H9 (cell line): ENCODE data around the gene NUPR1. TPM values are rescaled to one million over a fixed set of nuclear protein-coding genes. Genes with fewer than 3 reads are reported as not detected.

ENCODE experiments used
- DNase-seq: peaks from one replicate; pipeline ENCODE4 v3.0.0-alpha.2; 2017
- H2AFZ ChIP-seq: one replicate; pipeline ENCODE4 v1.6.1; 2013; ENCODE audit warnings: mild to moderate bottlenecking, low read length, control low read depth, moderate library complexity
- H2AK5ac ChIP-seq: 2 replicates; pipeline ENCODE4 v1.6.1; 2013; ENCODE audit warnings: low read length, control low read depth, mixed read lengths; ENCODE audit not compliant: insufficient read length
- H2BK120ac ChIP-seq: one replicate; pipeline ENCODE4 v1.6.1; 2013; ENCODE audit warnings: low read depth, mild to moderate bottlenecking, low read length, control low read depth, inconsistent platforms; ENCODE audit not compliant: poor library complexity, severe bottlenecking
- H2BK12ac ChIP-seq: 2 replicates; pipeline ENCODE4 v1.6.1; 2013; ENCODE audit warnings: low read length, control low read depth, mixed read lengths, low read depth; ENCODE audit not compliant: insufficient read length
- H2BK15ac ChIP-seq: 2 replicates; pipeline ENCODE4 v1.6.1; 2013; ENCODE audit warnings: low read depth, low read length, control low read depth
- H2BK20ac ChIP-seq: one replicate; pipeline ENCODE4 v1.6.1; 2013; ENCODE audit warnings: low read depth, mild to moderate bottlenecking, low read length, control low read depth, inconsistent platforms; ENCODE audit not compliant: poor library complexity, severe bottlenecking
- H2BK5ac ChIP-seq: 2 replicates; pipeline ENCODE4 v1.6.1; 2013; ENCODE audit warnings: low read length, control low read depth, mixed read lengths; ENCODE audit not compliant: insufficient read length
- H3K14ac ChIP-seq: 2 replicates; pipeline ENCODE4 v1.6.1; 2013; ENCODE audit warnings: low read length, control low read depth; ENCODE audit not compliant: insufficient read depth
- H3K18ac ChIP-seq: 2 replicates; pipeline ENCODE4 v1.6.1; 2013; ENCODE audit warnings: low read depth, mild to moderate bottlenecking, mixed read lengths, low read length, control low read depth; ENCODE audit not compliant: insufficient read length
- H3K23ac ChIP-seq: 2 replicates; pipeline ENCODE4 v1.6.1; 2013; ENCODE audit warnings: low read length, control low read depth, mixed read lengths, low read depth; ENCODE audit not compliant: insufficient read length
- H3K23me2 ChIP-seq: 2 replicates; pipeline ENCODE4 v1.6.1; 2013; ENCODE audit warnings: low read depth, mild to moderate bottlenecking, mixed read lengths, low read length, control low read depth; ENCODE audit not compliant: insufficient read length, poor library complexity, severe bottlenecking
- H3K27ac ChIP-seq: 2 replicates; pipeline ENCODE4 v1.5.1; 2013; ENCODE audit warnings: low read length, control low read depth, mixed read lengths, low read depth; ENCODE audit not compliant: insufficient read length
- H3K27me3 ChIP-seq: 2 replicates; pipeline ENCODE4 v1.6.1; 2013; ENCODE audit warnings: low read length, control low read depth, inconsistent platforms; ENCODE audit not compliant: insufficient read depth
- H3K4ac ChIP-seq: 2 replicates; pipeline ENCODE4 v1.6.1; 2013; ENCODE audit warnings: low read depth, mild to moderate bottlenecking, control low read depth, inconsistent platforms, low read length, moderate library complexity
- H3K4me1 ChIP-seq: 2 replicates; pipeline ENCODE4 v1.6.1; 2013; ENCODE audit warnings: low read length, control low read depth, inconsistent platforms; ENCODE audit not compliant: insufficient read depth
- H3K4me2 ChIP-seq: 2 replicates; pipeline ENCODE4 v1.6.1; 2013; ENCODE audit warnings: low read length, control low read depth, mixed read lengths; ENCODE audit not compliant: insufficient read length, insufficient read depth
- H3K56ac ChIP-seq: 2 replicates; pipeline ENCODE4 v1.6.1; 2013; ENCODE audit warnings: low read depth, mild to moderate bottlenecking, mixed read lengths, low read length, control low read depth; ENCODE audit not compliant: insufficient read length
- H3K79me1 ChIP-seq: 2 replicates; pipeline ENCODE4 v1.6.1; 2013; ENCODE audit warnings: low read depth, mild to moderate bottlenecking, moderate library complexity, low read length, control low read depth, inconsistent platforms; ENCODE audit not compliant: insufficient read depth, poor library complexity, severe bottlenecking
- H3K79me2 ChIP-seq: 2 replicates; pipeline ENCODE4 v1.6.1; 2013; ENCODE audit warnings: low read length, control low read depth, inconsistent platforms; ENCODE audit not compliant: insufficient read depth
- H3K9ac ChIP-seq: 2 replicates; pipeline ENCODE4 v1.6.1; 2013; ENCODE audit warnings: low read length, control low read depth, mixed read lengths; ENCODE audit not compliant: insufficient read length; ENCODE audit errors: extremely low read depth
- H3K9me3 ChIP-seq: one replicate; pipeline ENCODE4 v1.6.1; 2013; ENCODE audit warnings: low read depth, low read length, inconsistent platforms; ENCODE audit not compliant: control insufficient read depth
- H3T11ph ChIP-seq: one replicate; pipeline ENCODE4 v1.6.1; 2013; ENCODE audit warnings: mild to moderate bottlenecking, low read length, control low read depth, inconsistent platforms
- H4K20me1 ChIP-seq: one replicate; pipeline ENCODE4 v1.6.1; 2013; ENCODE audit not compliant: control insufficient read depth, insufficient read length, insufficient read depth
- H4K5ac ChIP-seq: 2 replicates; pipeline ENCODE4 v1.6.1; 2013; ENCODE audit warnings: low read depth, mild to moderate bottlenecking, mixed read lengths, low read length, control low read depth; ENCODE audit not compliant: insufficient read length
- H4K8ac ChIP-seq: replicated peaks from 2 replicates; pipeline ENCODE4 v1.6.1; 2013; ENCODE audit warnings: low read length, control low read depth, mixed read lengths, low read depth; ENCODE audit not compliant: insufficient read length
- H4K91ac ChIP-seq: 2 replicates; pipeline ENCODE4 v1.6.1; 2013; ENCODE audit warnings: low read depth, mild to moderate bottlenecking, moderate library complexity, mixed read lengths, low read length, control low read depth; ENCODE audit not compliant: insufficient read length
- H3K27ac Mint-ChIP-seq, 3 experiments: 2 replicates in 2 of 3; 3 replicates in 1 of 3; pipeline ENCODE4 v1.8.0; 2020 to 2021; ENCODE audit warnings: mixed read lengths in 3 of 3, mild to moderate bottlenecking in 1 of 3, moderate library complexity in 1 of 3
- H3K27me3 Mint-ChIP-seq: 2 replicates; pipeline ENCODE4 v1.8.0; 2021; ENCODE audit warnings: low read depth, mild to moderate bottlenecking, moderate library complexity, mixed read lengths
- H3K36me3 Mint-ChIP-seq, 3 experiments: 2 replicates in 2 of 3; 3 replicates in 1 of 3; pipeline ENCODE4 v1.8.0; 2020 to 2021; ENCODE audit warnings: low read depth in 3 of 3, mixed read lengths in 3 of 3; ENCODE audit not compliant: insufficient read depth in 1 of 3
- H3K4me1 Mint-ChIP-seq, 2 experiments: 2 replicates each; pipeline ENCODE4 v1.8.0; 2020; ENCODE audit warnings: mixed read lengths in 2 of 2
- H3K4me3 Mint-ChIP-seq, 2 experiments: 2 replicates in 1 of 2; 3 replicates in 1 of 2; pipeline ENCODE4 v1.8.0; 2020 to 2021; ENCODE audit warnings: mild to moderate bottlenecking in 2 of 2, mixed read lengths in 2 of 2, moderate library complexity in 1 of 2
- H3K9me3 Mint-ChIP-seq, 2 experiments: 2 replicates in 1 of 2; 3 replicates in 1 of 2; pipeline ENCODE4 v1.8.0; 2020; ENCODE audit warnings: mild to moderate bottlenecking in 2 of 2, mixed read lengths in 2 of 2, moderate library complexity in 1 of 2
- WGBS: extraction: QIAGEN DNeasy Blood & Tissue Kit; methylation state at CpG from one replicate; pipeline ENCODE4 v1.1.7; 2013; ENCODE audit warnings: missing lambda C conversion rate, low lambda C conversion rate, mixed read lengths; ENCODE audit not compliant: insufficient read length; ENCODE audit errors: extremely low coverage; 5-methylcytosine and 5-hydroxymethylcytosine counted together
- total RNA-seq: library from RNA; stranded (reverse); gene quantifications from 2 replicates; pipeline ENCODE4 v1.2.1, GENCODE V29; 2021
- TF ChIP-seq, protein P1 (sequence below): fragments of 200-600 bp; sonication (generic); conservative IDR thresholded peaks from 3 replicates; pipeline ENCODE4 v1.8.0; 2021; ENCODE audit warnings: antibody characterized with exemption, mild to moderate bottlenecking

Gene NUPR1
- total RNA-seq, 1 experiment from 2014 or later = 0.35 TPM

DNA sequence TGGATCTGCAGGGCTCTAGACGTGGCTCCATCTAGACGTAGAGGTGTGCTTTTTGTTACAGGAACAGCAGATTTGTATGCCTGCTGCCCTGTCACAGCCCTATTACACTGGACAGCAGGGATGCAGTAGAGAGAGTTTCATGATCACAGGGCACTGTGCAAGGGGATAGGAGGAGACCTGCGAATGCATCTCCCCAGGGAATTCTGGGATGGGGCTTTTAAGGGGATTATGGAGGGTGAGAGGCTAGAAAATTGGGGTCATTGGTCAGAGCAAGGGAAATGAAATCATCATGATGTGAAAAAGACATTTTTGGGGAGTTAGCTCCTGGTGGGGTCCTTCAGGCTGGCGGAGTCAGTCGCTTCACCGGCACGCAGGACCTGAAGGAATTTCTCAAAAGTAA lies 3.9 kb upstream of the NUPR1 start:
- no peaks in the 10 kb centered on the region; a peak in 1 of 7 replicates for H3K36me3 Mint-ChIP-seq
- no peak overlapping the region for H3K23ac ChIP-seq
- H2BK20ac ChIP-seq = no peak overlapping the region
- no peak overlapping the region for H3K4ac ChIP-seq
- peak overlapping the region in 1 of 3 experiments; percentile 52; a peak in 2 of 7 replicates for H3K27ac Mint-ChIP-seq
- H3K23me2 ChIP-seq = no peaks in the 10 kb centered on the region
- no peaks in the 10 kb centered on the region for H3K4me1 ChIP-seq
- no peaks in the 10 kb centered on the region for H3K27me3 ChIP-seq
- no peak overlapping the region for H3K4me2 ChIP-seq
- H3T11ph ChIP-seq = no peak overlapping the region
- no peak overlapping the region for H4K8ac ChIP-seq
- peaks cover 0 to 4% of the 10 kb centered on the region in 2 experiments; a peak in 3 of 4 replicates for H3K4me1 Mint-ChIP-seq
- DNase-seq = no peak
- H4K20me1 ChIP-seq = no peaks in the 10 kb centered on the region
- no peak overlapping the region for H2AK5ac ChIP-seq
- no peak overlapping the region for H3K27ac ChIP-seq
- no peak overlapping the region for H4K5ac ChIP-seq
- H3K27me3 Mint-ChIP-seq = peaks cover 5% of the 10 kb centered on the region
- H3K4me3 Mint-ChIP-seq = no peak overlapping the region
- H3K9me3 Mint-ChIP-seq = no peaks in the 10 kb centered on the region; a peak in 1 of 5 replicates
- H3K9me3 ChIP-seq = no peaks in the 10 kb centered on the region
- H2AFZ ChIP-seq = no peak overlapping the region
- WGBS = no CpG with 5 or more reads among the region's 7 CpGs
- no peak overlapping the region for H2BK15ac ChIP-seq
- no peak overlapping the region for H4K91ac ChIP-seq
- no peak overlapping the region for H2BK5ac ChIP-seq
- no peaks in the 10 kb centered on the region for H3K79me1 ChIP-seq
- H2BK12ac ChIP-seq = no peak overlapping the region
- no peak overlapping the region for H3K14ac ChIP-seq
- no peak overlapping the region for H3K18ac ChIP-seq
- no peak overlapping the region for H2BK120ac ChIP-seq
- no peak overlapping the region for H3K56ac ChIP-seq
- H3K9ac ChIP-seq = no peak overlapping the region
- no peaks in the 10 kb centered on the region for H3K79me2 ChIP-seq
- TF ChIP-seq, protein P1, sequence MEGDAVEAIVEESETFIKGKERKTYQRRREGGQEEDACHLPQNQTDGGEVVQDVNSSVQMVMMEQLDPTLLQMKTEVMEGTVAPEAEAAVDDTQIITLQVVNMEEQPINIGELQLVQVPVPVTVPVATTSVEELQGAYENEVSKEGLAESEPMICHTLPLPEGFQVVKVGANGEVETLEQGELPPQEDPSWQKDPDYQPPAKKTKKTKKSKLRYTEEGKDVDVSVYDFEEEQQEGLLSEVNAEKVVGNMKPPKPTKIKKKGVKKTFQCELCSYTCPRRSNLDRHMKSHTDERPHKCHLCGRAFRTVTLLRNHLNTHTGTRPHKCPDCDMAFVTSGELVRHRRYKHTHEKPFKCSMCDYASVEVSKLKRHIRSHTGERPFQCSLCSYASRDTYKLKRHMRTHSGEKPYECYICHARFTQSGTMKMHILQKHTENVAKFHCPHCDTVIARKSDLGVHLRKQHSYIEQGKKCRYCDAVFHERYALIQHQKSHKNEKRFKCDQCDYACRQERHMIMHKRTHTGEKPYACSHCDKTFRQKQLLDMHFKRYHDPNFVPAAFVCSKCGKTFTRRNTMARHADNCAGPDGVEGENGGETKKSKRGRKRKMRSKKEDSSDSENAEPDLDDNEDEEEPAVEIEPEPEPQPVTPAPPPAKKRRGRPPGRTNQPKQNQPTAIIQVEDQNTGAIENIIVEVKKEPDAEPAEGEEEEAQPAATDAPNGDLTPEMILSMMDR = no peak
